HG03196 (cell line): ENCODE measurements around the gene CR2.
"Not testable (repeated sequence)": the region's sequence is repeated elsewhere in the genome, so short reads cannot be mapped to it uniquely, and the experiment has no call there.

ENCODE experiments used
- ATAC-seq: cut with Tn5 transposase; IDR thresholded peaks from one replicate; pipeline ENCODE4 v1.9.1; 2021; ENCODE audit not compliant: unreplicated experiment

CR2 gene

DNA sequence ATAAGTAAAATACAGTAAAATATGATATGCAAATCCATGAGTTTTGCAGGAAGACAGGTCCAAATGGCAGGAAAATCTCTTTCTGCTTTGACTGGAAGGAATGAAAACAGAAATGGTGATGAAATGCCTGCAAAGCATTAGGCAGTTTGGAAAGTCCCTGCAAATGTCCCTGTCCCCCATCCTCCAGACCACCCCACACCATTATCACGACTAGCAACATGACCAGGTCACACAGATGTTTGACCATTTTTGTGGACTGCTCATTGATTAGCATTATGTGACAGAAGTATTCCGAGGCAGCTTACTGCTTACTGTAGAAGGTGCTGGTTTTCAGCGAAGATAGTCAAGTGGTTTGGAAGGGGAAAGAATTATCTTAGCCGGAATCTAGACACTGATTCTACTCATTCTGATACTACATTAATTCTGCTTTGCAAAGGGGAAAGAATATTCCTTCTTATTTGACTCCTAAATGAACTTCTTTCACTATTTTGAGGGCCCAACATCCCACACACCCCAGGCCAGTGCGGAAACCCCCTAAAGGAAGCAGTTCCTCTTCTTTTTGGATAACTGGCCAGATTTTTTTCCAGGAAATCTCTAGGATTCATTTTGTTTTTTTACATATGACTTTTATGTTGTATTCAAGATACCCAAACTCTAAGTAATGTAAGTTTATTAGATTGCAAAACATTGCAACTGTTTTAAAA is 9.5 kb upstream of the CR2 start:
- ATAC-seq, result no peak

- ATAC-seq, result no peak
Observed at GRCh38 chr1:207453710-207454045, 450 bp upstream of the CR2 start.

GRCh38 chr1:207455183-207455754 is 1.1 kb downstream of the CR2 start:
- ATAC-seq, result no peak

GRCh38 chr1:207458414-207458813 is 4.3 kb downstream of the CR2 start:
- ATAC-seq, result no peak

- no peak for ATAC-seq
Observed at GRCh38 chr1:207459008-207459407, 4.9 kb downstream of the CR2 start.

DNA sequence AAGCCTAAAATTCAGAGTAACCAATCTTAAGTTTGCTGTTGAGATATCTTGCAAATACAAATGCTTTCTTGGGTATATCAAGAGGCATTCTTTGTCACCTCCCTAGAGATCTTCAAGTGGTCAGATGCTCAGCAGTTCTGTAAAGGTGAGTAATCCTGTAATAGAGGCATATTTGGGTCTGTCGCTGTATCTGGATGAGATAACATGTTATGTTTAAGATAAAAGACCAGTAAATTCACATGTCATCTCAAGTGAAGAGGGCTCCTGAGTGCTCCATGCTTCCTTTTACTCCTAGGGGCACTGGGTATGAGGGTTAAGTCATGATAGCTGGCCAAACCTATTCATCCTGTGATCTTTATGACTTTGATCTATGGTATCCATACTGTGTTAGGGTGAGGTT is 7.5 kb downstream of the CR2 start:
- ATAC-seq, result no peak

DNA sequence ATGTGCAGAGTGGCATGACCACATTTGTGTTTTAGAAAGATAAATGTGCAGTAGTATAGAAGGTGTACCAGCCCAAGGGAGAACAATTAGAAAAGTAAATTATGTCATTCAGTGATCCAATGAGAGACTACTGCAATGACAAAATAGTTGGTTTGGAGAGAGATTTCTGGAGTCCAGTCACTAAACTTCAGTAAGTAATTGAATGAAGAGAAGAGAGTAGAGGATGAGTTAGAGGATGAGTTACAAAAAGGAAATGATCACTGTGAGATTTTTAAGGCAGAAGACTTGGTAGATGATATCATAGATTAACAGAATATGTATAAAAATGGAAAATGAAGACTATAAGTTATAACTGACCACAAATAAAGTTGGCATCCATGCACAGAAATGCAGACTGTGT is 8.4 kb downstream of the CR2 start:
- ATAC-seq, result no peak

DNA sequence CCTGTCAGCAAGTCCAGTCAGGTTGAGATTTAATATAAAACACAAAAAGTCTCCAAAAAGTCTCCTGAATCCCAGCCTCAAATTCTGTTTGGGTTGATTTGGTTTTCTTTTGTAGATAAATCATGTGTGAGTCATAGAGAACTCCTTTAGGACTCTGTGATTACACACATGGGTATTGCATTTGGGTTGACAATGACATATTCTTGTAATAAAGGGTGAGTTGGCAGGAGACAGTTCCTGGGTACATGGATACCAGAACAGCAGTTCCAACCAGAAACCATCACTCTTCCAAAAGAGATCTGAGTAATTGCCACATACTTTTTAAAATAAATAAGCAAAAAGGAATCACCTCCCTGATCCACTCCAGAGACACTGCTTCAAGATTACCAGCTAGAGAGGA is 8.9 kb downstream of the CR2 start:
- no peak for ATAC-seq

- ATAC-seq, result no peak
Observed at GRCh38 chr1:207463571-207463970, 9.4 kb downstream of the CR2 start.

DNA sequence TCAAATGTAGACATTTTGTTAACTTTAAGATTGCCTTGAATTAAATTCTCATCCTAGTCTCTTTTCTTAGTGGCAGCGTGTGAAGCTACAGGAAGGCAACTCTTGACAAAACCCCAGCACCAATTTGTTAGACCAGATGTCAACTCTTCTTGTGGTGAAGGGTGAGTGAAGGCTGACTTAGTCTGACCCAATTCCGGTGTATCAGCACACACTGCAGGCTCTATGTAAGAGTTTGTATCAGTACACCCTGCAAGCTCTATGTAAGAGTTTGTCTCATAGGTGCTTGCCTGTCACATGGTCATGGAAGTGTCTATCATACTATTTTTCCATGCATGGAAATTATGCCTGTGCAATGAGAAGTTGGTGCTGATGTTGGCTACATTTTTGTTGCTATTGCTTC is 16.8 kb downstream of the CR2 start:
- ATAC-seq, result no peak

GRCh38 chr1:207474210-207474609 is 20.1 kb downstream of the CR2 start:
- ATAC-seq, result no peak

GRCh38 chr1:207486198-207486597 is 32.1 kb downstream of the CR2 start:
- ATAC-seq, result no peak

DNA sequence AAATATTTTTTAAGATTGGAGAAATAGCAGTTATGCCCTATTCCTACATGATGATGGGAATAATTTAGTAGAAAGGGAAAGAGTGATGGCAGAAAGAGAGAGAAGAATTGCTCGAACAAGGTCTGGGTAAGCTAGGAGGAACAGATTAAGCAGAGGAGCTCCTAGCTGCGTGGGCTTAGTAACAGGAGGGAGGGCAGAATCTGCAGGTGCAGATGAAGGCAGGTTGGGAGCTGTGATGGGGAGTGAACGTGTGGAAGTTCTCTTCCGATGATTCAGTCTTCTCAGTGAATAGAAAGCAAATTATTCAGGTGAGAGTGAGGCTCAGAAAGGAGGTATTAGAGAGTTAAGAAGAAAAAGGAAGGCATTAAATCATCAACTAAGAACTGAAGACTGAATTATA is 33.5 kb downstream of the CR2 start:
- no peak for ATAC-seq

DNA sequence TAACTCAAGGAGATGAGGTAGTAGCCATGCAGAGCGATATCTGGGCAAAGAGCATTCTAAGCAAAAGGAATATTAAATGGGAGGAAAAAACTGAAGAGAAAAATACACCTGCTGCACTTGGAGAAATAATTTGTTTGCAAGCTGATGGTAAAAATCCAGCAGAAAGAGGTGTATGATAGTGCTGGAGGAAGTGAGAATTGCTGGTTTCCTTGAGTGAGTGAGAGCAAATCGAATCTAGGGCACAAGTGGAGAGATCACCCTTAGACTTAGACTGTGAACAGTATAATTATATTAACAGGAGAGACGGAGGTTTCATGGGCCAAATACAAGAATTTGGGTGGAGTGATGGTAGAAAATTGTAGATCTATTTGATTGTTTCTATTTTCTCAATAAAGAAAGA is 39.1 kb downstream of the CR2 start:
- ATAC-seq, result no peak

- no peak for ATAC-seq
Observed at GRCh38 chr1:207494171-207494570, 40.0 kb downstream of the CR2 start.

GRCh38 chr1:207495281-207495680 is 41.2 kb downstream of the CR2 start:
- not testable (repeated sequence) for ATAC-seq

DNA sequence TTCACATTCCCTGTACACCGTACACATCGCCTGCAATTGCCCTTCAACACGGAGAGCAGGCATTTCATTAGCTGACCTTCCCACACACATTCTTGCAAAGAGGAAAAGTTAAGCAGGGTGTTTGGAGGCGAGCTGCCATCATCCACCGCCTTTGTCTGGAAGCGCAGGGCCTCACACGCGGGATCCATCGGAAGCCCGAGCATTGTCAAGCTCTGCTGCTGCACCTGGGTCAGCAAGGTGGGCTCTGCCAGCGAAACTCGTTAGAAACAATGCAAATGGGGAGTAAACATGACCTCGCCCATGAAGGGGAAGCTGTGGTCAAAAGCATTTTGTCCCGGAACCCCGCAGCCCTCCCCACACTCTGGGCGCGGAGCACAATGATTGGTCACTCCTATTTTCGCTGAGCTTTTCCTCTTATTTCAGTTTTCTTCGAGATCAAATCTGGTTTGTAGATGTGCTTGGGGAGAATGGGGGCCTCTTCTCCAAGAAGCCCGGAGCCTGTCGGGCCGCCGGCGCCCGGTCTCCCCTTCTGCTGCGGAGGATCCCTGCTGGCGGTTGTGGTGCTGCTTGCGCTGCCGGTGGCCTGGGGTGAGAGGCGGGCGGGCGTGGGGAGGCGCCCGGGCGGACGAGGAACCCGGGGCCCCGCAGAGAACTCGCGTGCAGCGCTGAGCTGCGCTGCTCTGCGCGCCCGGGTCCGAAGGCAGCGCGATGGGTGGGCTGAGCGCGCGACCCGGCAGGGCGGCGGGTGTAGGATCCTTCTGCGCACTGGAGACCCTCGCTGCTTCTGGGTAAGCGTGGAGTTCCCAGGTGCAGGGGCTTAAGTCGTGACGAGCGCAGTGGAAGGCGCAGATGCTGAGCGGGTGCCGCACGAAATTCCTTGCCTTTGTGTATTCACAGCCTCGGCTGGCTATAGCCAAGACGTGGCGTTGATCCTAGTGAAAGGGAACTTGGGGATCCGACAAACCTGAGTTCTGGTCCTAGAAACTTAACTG is 42.0 kb downstream of the CR2 start, which contains the start of gene CR1:
Gene CR1, plus strand, starts transcription at position 357 of the 992 bp plus-strand sequence. Its CDS starts 111 bp downstream, at position 468.
- peak; percentile 54 for ATAC-seq

DNA sequence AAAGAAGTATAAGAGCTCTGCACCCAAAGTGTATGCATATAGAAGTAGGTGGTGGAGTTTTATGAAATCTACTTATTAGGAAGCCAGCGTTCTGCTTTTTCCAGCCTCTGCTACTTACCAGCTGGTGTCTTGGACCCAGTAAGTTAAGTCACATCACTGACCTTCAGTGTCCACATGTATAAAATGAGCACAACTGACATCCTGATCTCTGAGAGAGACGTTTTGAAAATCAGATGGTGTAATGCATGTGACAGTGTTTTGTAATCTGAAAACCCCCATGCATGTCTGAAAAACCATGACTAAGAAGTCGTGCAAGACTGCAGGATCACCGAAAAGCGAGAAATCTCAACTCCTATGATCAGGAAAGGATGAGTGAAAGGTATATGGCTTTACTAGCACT is 43.8 kb downstream of the CR2 start:
- no peak for ATAC-seq

DNA sequence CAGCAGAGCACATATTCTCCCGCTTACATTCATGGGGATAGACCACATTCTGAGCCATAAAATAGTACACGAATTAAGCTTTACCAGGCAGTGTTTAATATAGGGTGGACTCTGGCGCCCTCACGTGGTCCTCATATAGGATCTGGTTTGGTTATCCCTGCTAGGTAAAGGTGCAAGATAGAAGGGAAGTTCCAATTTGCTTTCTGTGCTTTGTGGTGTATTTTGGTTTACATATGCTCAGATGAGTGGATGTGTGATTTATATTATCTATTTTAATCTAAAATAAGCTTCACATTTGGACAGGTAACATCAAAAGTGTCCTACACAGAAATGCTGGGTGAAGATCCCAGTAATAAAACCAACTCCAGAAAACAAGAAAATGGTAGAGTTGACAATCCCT is 45.4 kb downstream of the CR2 start:
- no peak for ATAC-seq

DNA sequence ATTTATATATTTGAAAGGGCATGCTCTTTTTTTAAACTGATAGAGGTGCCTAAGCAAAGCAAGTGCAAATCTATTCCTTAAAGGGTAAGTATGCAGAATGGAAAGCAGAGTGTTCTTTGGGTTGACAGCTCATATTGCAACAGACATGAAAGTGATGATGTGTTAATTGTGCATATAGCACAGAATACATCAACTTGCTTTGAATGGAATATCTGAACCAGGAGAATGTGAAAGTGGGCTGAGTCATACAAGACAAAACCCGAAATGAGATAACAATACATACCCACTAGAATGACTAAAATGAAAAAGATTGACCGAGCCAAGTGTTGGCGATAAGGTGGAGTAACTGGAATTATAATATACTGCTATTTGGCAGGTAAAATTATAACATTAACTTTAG is 46.2 kb downstream of the CR2 start:
- no peak for ATAC-seq

DNA sequence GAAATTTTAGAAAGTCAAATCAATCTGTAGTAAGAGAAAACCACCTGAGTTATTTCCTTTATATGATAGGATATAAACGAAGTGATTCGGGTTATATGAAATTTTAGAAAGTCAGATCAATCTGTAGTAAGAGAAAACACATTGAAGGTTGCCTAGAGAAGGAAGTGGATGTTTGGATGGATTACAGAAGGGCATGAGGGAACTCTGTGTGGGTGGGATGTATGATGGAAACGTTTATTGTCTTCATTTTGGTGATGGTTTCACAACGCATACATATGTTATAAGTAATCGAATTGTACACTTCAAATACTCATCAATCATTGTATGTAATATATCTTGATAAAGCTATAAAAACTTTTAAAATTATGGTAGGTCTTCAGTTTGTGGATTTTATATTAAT is 46.9 kb downstream of the CR2 start:
- no peak for ATAC-seq

DNA sequence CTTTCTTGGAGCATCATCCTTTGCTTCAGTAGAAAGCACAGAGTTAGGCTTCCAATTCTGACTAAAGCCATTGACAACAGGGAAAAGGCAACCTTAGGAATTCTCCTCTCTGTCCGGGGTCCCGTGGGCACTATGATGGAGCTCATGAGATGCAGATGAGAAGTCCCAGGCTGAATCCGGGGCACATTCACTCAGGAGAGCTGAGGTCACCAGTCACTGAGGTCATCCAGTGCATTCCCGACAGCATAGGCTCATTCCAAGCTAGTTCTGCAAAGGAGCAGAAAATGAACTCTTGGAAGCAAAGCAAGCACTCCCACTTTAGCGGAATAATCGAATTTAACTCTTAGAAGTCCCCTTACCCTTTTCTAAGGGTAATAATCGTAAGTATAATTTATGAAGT is 48.6 kb downstream of the CR2 start:
- ATAC-seq, result no peak
